ENCODE data around the gene SMARCA2.

- no peak for TF ChIP-seq REST (IDR thresholded peaks at IDR 0.05; ENCODE audit: insufficient read depth in 1 of 2, low read depth in 2 of 2, low read length in 2 of 2)
- no peak for TF ChIP-seq FOXP2 (optimal IDR thresholded peaks at IDR 0.05; ENCODE audit: borderline replicate concordance, extremely low read depth, extremely low read length, insufficient read depth)
- TF ChIP-seq SIN3A (IDR thresholded peaks at IDR 0.05; ENCODE audit: borderline replicate concordance, insufficient read depth, low read length), result no peak
- no peak for TF ChIP-seq POLR2AphosphoS5 (IDR thresholded peaks at IDR 0.05; ENCODE audit: low read depth, low read length)
- no peak for TF ChIP-seq TAF1 (IDR thresholded peaks at IDR 0.05; ENCODE audit: borderline replicate concordance, insufficient read depth, low read length)
Observed at GRCh38 chr9:2125906-2126305, 110.8 kb downstream of the SMARCA2 start.
